Retinal pigment epithelial cell (primary cell): ENCODE data around the gene DLG3.

Source experiments
- DNase-seq: peaks from one replicate; pipeline ENCODE4 v3.0.0-alpha.2; 2010; ENCODE audit warnings: low read depth
- H3K4me3 ChIP-seq: 2 replicates; pipeline ENCODE4 v1.5.1; 2011; ENCODE audit warnings: mild to moderate bottlenecking, low read length, control low read depth, moderate library complexity
- TF ChIP-seq, protein P1 (sequence below): conservative IDR thresholded peaks from 2 replicates; pipeline ENCODE4 v1.5.1; 2011; ENCODE audit warnings: low read depth, low read length, control low read depth, inconsistent platforms

DLG3 gene

GRCh38 chrX:70422851-70423341 is 21.7 kb upstream of the DLG3 start, which contains the start of gene GDPD2:
TSS of gene GDPD2 (plus strand) at chrX:70423314. CDS start at chrX:70424985, 1,671 bp downstream.
- TF ChIP-seq, protein P1, sequence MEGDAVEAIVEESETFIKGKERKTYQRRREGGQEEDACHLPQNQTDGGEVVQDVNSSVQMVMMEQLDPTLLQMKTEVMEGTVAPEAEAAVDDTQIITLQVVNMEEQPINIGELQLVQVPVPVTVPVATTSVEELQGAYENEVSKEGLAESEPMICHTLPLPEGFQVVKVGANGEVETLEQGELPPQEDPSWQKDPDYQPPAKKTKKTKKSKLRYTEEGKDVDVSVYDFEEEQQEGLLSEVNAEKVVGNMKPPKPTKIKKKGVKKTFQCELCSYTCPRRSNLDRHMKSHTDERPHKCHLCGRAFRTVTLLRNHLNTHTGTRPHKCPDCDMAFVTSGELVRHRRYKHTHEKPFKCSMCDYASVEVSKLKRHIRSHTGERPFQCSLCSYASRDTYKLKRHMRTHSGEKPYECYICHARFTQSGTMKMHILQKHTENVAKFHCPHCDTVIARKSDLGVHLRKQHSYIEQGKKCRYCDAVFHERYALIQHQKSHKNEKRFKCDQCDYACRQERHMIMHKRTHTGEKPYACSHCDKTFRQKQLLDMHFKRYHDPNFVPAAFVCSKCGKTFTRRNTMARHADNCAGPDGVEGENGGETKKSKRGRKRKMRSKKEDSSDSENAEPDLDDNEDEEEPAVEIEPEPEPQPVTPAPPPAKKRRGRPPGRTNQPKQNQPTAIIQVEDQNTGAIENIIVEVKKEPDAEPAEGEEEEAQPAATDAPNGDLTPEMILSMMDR = peak; percentile 57
- H3K4me3 ChIP-seq = no peak within 1 kb of the TSS
- DNase-seq = no peak

GRCh38 chrX:70423936-70424675 is 20.5 kb upstream of the DLG3 start:
- H3K4me3 ChIP-seq = no peak overlapping the region
- DNase-seq = no peak

DNA sequence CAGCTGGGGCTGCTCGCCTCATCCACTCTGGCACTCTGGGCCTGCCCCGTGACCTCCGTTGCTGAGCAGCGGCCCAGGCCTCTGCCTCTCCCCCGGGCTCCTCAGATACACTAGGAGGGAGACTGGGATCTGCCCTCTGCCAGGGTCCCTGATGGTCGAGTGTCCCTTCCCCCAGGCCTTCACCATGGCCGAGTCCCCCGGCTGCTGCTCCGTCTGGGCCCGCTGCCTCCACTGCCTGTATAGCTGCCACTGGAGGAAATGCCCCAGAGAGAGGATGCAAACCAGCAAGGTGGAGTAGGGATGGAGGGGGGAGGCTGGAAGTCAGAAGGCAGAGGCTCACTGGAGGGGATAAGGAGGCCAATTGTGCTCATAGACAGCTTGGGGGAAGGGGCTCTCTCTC is 19.8 kb upstream of the DLG3 start:
- no peak for DNase-seq
- TF ChIP-seq, protein P1 = no peak
- H3K4me3 ChIP-seq = no peak overlapping the region

More at GRCh38 chrX:70423936-70424675, 20.5 kb upstream of the DLG3 start:
- TF ChIP-seq, protein P1 = no peak

DNA sequence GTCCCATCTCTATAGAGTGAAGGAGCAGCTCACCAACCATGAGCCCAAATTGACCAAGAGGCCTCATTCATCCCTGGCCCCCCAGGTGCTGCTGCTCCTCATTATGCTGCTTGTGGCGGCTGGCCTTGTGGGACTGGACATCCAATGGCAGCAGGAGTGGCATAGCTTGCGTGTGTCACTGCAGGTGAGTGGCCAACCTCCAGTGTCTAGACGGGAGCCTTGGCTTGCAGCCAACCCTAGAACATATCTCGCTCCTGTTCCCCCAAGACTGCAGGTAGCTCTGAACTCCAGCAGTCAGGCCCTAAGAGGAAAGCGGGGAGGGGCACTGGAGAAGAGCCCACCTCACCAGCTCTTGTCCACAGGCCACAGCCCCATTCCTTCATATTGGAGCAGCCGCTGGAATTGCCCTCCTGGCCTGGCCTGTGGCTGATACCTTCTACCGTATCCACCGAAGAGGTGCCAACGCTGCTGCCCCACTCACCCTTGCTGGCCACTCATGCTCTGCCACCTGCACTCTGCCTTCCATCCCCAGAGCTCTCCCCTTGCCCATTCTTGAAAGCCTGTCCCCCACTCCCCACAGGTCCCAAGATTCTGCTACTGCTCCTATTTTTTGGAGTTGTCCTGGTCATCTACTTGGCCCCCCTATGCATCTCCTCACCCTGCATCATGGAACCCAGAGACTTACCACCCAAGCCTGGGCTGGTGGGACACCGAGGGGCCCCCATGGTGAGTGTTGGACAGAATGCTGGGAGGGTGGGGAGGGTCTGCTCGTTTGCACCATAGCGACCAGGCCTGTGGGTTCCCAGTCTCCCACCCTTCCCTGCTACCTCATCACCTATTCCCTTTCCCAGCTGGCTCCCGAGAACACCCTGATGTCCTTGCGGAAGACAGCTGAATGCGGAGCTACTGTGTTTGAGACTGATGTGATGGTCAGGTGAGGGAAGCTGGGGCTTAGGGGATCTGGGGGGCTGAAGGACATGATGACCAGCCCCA is 18.1 kb upstream of the DLG3 start:
- DNase-seq = no peak
- no peak overlapping the region for H3K4me3 ChIP-seq
- TF ChIP-seq, protein P1 = no peak

- H3K4me3 ChIP-seq = no peak overlapping the region
- DNase-seq = no peak
- TF ChIP-seq, protein P1 = no peak
Measured at GRCh38 chrX:70427365-70427764, 17.3 kb upstream of the DLG3 start.

DNA sequence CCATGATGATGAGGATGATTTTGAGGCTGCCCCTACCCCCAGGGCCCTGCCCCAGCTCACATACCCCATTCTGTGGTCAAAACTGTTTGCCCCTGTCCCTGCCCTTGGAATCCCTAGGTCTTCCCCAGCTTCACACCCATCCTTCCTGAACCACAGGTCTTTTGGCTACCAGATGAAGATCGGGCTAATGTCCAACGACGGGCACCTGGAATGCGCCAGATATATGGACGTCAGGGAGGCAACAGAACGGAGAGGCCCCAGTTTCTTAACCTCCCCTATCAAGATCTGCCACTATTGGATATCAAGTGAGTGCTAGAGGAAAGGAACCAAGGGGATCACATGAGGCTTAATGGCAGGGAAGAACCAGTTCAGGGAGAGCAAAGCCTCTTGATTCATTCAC is 14.9 kb upstream of the DLG3 start:
- TF ChIP-seq, protein P1 = no peak

More for the DNA sequence above, 14.9 kb upstream of the DLG3 start:
- no peak overlapping the region for H3K4me3 ChIP-seq
- no peak for DNase-seq
